ENCODE measurements around the gene POLR1A. TPM values are rescaled to one million over a fixed set of nuclear protein-coding genes. Genes with fewer than 3 reads are reported as not detected.

POLR1A gene
- polyA plus RNA-seq, 1 donor from 2014 or later, result 2.7 TPM

- H3K36me3 Mint-ChIP-seq, result peaks cover 14% of the 10 kb centered on the region
- H3K4me1 Mint-ChIP-seq, result peaks cover 15 to 25% (median 24%) of the 10 kb centered on the region in 3 donors
Measured at GRCh38 chr2:86031606-86032005, 74.1 kb downstream of the POLR1A start.

GRCh38 chr2:86031151-86031550, 74.5 kb downstream of the POLR1A start:
- peak overlapping the region in 1 of 3 donors; percentile 92 for H3K27ac Mint-ChIP-seq
- H3K9me3 Mint-ChIP-seq, result no peaks in the 10 kb centered on the region
- H3K27me3 Mint-ChIP-seq, result no peaks in the 10 kb centered on the region
- peaks cover 10 to 20% (median 20%) of the 10 kb centered on the region in 3 donors for H3K4me1 Mint-ChIP-seq
- peak overlapping the region in 1 of 4 donors; percentile 7 for H3K4me3 Mint-ChIP-seq
- peaks cover 14% of the 10 kb centered on the region for H3K36me3 Mint-ChIP-seq

More at GRCh38 chr2:86031606-86032005, 74.1 kb downstream of the POLR1A start:
- Mint-ChIP-seq H3K27me3 (no peaks in the 10 kb centered on the region), H3K9me3 (no peaks in the 10 kb centered on the region), H3K27ac (no peak overlapping the region), H3K4me3 (no peak overlapping the region)

GRCh38 chr2:86029873-86030272, 75.8 kb downstream of the POLR1A start:
- Mint-ChIP-seq H3K9me3 (no peaks in the 10 kb centered on the region), H3K27me3 (no peaks in the 10 kb centered on the region)

GRCh38 chr2:86028766-86029381, 76.8 kb downstream of the POLR1A start:
- Mint-ChIP-seq H3K4me3 (no peak overlapping the region), H3K27me3 (no peaks in the 10 kb centered on the region), H3K36me3 (peaks cover 14% of the 10 kb centered on the region), H3K9me3 (no peaks in the 10 kb centered on the region), H3K27ac (peak overlapping the region in 2 of 3 donors; percentile 82 to 87), H3K4me1 (peaks cover 2 to 9% (median 4%) of the 10 kb centered on the region in 3 donors)

More at GRCh38 chr2:86029873-86030272, 75.8 kb downstream of the POLR1A start:
- Mint-ChIP-seq H3K27ac (peak overlapping the region in 1 of 3 donors; percentile 42), H3K36me3 (peaks cover 14% of the 10 kb centered on the region), H3K4me3 (no peak overlapping the region), H3K4me1 (peaks cover 4 to 14% (median 10%) of the 10 kb centered on the region in 3 donors)

- H3K36me3 Mint-ChIP-seq, result peaks cover 12% of the 10 kb centered on the region
- H3K4me3 Mint-ChIP-seq, result no peak overlapping the region
- H3K27me3 Mint-ChIP-seq, result no peaks in the 10 kb centered on the region
- H3K27ac Mint-ChIP-seq, result peak overlapping the region in 1 of 3 donors; percentile 87
- H3K4me1 Mint-ChIP-seq, result peaks cover 5 to 12% (median 8%) of the 10 kb centered on the region in 3 donors
- H3K9me3 Mint-ChIP-seq, result no peaks in the 10 kb centered on the region
Measured at GRCh38 chr2:86027922-86028765, 77.5 kb downstream of the POLR1A start.

GRCh38 chr2:86027196-86027921, 78.3 kb downstream of the POLR1A start:
- Mint-ChIP-seq H3K9me3 (no peaks in the 10 kb centered on the region), H3K27ac (peak overlapping the region in 1 of 3 donors; percentile 31), H3K27me3 (no peaks in the 10 kb centered on the region), H3K36me3 (peaks cover 10% of the 10 kb centered on the region), H3K4me1 (peaks cover 9 to 16% (median 16%) of the 10 kb centered on the region in 3 donors), H3K4me3 (no peak overlapping the region)

GRCh38 chr2:86026744-86027065, 79.0 kb downstream of the POLR1A start:
- peaks cover 9 to 17% (median 16%) of the 10 kb centered on the region in 3 donors for H3K4me1 Mint-ChIP-seq
- H3K9me3 Mint-ChIP-seq, result no peaks in the 10 kb centered on the region
- peak overlapping the region in 2 of 3 donors; percentile 53 to 81 for H3K27ac Mint-ChIP-seq
- H3K4me3 Mint-ChIP-seq, result no peak overlapping the region
- H3K36me3 Mint-ChIP-seq, result peaks cover 10% of the 10 kb centered on the region
- H3K27me3 Mint-ChIP-seq, result no peaks in the 10 kb centered on the region

GRCh38 chr2:86025976-86026743, 79.5 kb downstream of the POLR1A start:
- H3K27ac Mint-ChIP-seq, result peak overlapping the region in 2 of 3 donors; percentile 53 to 81
- peaks cover 8% of the 10 kb centered on the region for H3K36me3 Mint-ChIP-seq
- no peaks in the 10 kb centered on the region for H3K27me3 Mint-ChIP-seq
- H3K4me1 Mint-ChIP-seq, result peaks cover 11 to 17% (median 12%) of the 10 kb centered on the region in 3 donors
- no peaks in the 10 kb centered on the region for H3K9me3 Mint-ChIP-seq
- H3K4me3 Mint-ChIP-seq, result no peak overlapping the region

GRCh38 chr2:86025229-86025820, 80.4 kb downstream of the POLR1A start:
- Mint-ChIP-seq H3K27ac (peak overlapping the region in 2 of 3 donors; percentile 53 to 81), H3K4me1 (peaks cover 11 to 12% (median 12%) of the 10 kb centered on the region in 3 donors), H3K36me3 (peaks cover 4% of the 10 kb centered on the region), H3K27me3 (no peaks in the 10 kb centered on the region), H3K9me3 (no peaks in the 10 kb centered on the region), H3K4me3 (no peak overlapping the region)

GRCh38 chr2:86023366-86023712, 82.3 kb downstream of the POLR1A start:
- Mint-ChIP-seq H3K9me3 (no peaks in the 10 kb centered on the region), H3K36me3 (peaks cover 2% of the 10 kb centered on the region), H3K4me1 (peaks cover 14 to 19% (median 17%) of the 10 kb centered on the region in 3 donors), H3K27me3 (no peaks in the 10 kb centered on the region), H3K27ac (peak overlapping the region in 2 of 3 donors; percentile 57 to 94), H3K4me3 (no peak overlapping the region)

- no peaks in the 10 kb centered on the region for H3K9me3 Mint-ChIP-seq
- peaks cover 2% of the 10 kb centered on the region for H3K36me3 Mint-ChIP-seq
- no peaks in the 10 kb centered on the region for H3K27me3 Mint-ChIP-seq
- H3K4me3 Mint-ChIP-seq, result no peak overlapping the region
- peaks cover 16 to 21% (median 19%) of the 10 kb centered on the region in 3 donors for H3K4me1 Mint-ChIP-seq
- peak overlapping the region; percentile 57 to 94 (median 86) for H3K27ac Mint-ChIP-seq
Measured at GRCh38 chr2:86022661-86023365, 82.9 kb downstream of the POLR1A start.

- H3K9me3 Mint-ChIP-seq, result no peaks in the 10 kb centered on the region
- H3K4me3 Mint-ChIP-seq, result peak overlapping the region in 1 of 4 donors; percentile 21
- peak overlapping the region in 2 of 3 donors; percentile 5 to 67 for H3K27ac Mint-ChIP-seq
- peaks cover 24 to 28% (median 27%) of the 10 kb centered on the region in 3 donors for H3K4me1 Mint-ChIP-seq
- peaks cover 2% of the 10 kb centered on the region for H3K36me3 Mint-ChIP-seq
- no peaks in the 10 kb centered on the region for H3K27me3 Mint-ChIP-seq
Measured at GRCh38 chr2:86021396-86022378, 84.0 kb downstream of the POLR1A start.
